SKM-1 (cell line): ENCODE data around the gene GP1BB.
"Not testable (repeated sequence)": the region's sequence is repeated elsewhere in the genome, so short reads cannot be mapped to it uniquely, and the experiment has no call there.

Experiments
- DNase-seq: peaks from one replicate; lab custom pipeline; 2025; ENCODE audit not compliant: unreplicated experiment; lab: John Stamatoyannopoulos, UW

Gene GP1BB

GRCh38 chr22:19723232-19723982, at the start of gene GP1BB:
Gene GP1BB (plus strand): TSS chr22:19723539. CDS start chr22:19723570, 31 bp downstream.
- no peak for DNase-seq

- DNase-seq: no peak
These were observed 49.7 kb upstream of the GP1BB start for GRCh38 chr22:19673660-19674059.

GRCh38 chr22:19674129-19674928, 49.0 kb upstream of the GP1BB start:
- no peak for DNase-seq

- DNase-seq: no peak
These were observed 48.4 kb upstream of the GP1BB start for GRCh38 chr22:19674929-19675253.

- no peak for DNase-seq
These were observed 47.9 kb upstream of the GP1BB start for GRCh38 chr22:19675428-19675827.

GRCh38 chr22:19676437-19676836, 46.9 kb upstream of the GP1BB start:
- DNase-seq: not testable (repeated sequence)

GRCh38 chr22:19678949-19679521, 44.3 kb upstream of the GP1BB start:
- DNase-seq: no peak

GRCh38 chr22:19679522-19680101, 43.7 kb upstream of the GP1BB start:
- no peak for DNase-seq

- no peak for DNase-seq
These were observed 43.0 kb upstream of the GP1BB start for GRCh38 chr22:19680287-19680881.

- DNase-seq: no peak
These were observed 42.2 kb upstream of the GP1BB start for GRCh38 chr22:19680911-19681862.

GRCh38 chr22:19681863-19682245, 41.5 kb upstream of the GP1BB start:
- DNase-seq: no peak

GRCh38 chr22:19686946-19687345, 36.4 kb upstream of the GP1BB start:
- no peak for DNase-seq

GRCh38 chr22:19687561-19688300, 35.6 kb upstream of the GP1BB start:
- peak; percentile 95 for DNase-seq

GRCh38 chr22:19688301-19689290, 34.7 kb upstream of the GP1BB start:
- DNase-seq: no peak

- DNase-seq: no peak
These were observed 33.9 kb upstream of the GP1BB start for GRCh38 chr22:19689408-19689807.

GRCh38 chr22:19691007-19691720, 32.2 kb upstream of the GP1BB start:
- no peak for DNase-seq

GRCh38 chr22:19691721-19692341, 31.5 kb upstream of the GP1BB start:
- no peak for DNase-seq
